Neural cell (in vitro differentiated cells): Measurements from ENCODE around the gene NUB1. TPM values are rescaled to one million over a fixed set of nuclear protein-coding genes. Genes with fewer than 3 reads are reported as not detected.

Experiments
- H2AFZ ChIP-seq: fragments of 200-600, 300-800 bp; sonication (generic), shearing (Covaris generic); 2 replicates; pipeline ENCODE4 v1.6.0; 2014; ENCODE audit warnings: low read depth, mild to moderate bottlenecking, antibody characterized with exemption, low read length, moderate library complexity
- H3F3A ChIP-seq: fragments of 200-600 bp; shearing (Covaris generic); 2 replicates; pipeline ENCODE4 v1.6.1; 2016; ENCODE audit warnings: mild to moderate bottlenecking, moderate library complexity, mixed read lengths, antibody characterized with exemption, low read length; ENCODE audit not compliant: insufficient read depth, poor library complexity, severe bottlenecking
- H3K27ac ChIP-seq: fragments of 200-600, 300-800 bp; sonication (generic), shearing (Covaris generic); 2 replicates; pipeline ENCODE4 v1.5.1; 2014; ENCODE audit warnings: mild to moderate bottlenecking, low read length, moderate library complexity
- H3K27me3 ChIP-seq: fragments of 300-800, 200-600 bp; sonication (generic), shearing (Covaris generic); 2 replicates; pipeline ENCODE4 v1.6.0; 2014; ENCODE audit warnings: mild to moderate bottlenecking, low read depth, low read length, moderate library complexity; ENCODE audit not compliant: insufficient read depth
- H3K36me3 ChIP-seq: fragments of 300-800, 200-600 bp; sonication (generic), shearing (Covaris generic); 2 replicates; pipeline ENCODE4 v1.5.1; 2014; ENCODE audit warnings: mild to moderate bottlenecking, antibody characterized with exemption, low read length, moderate library complexity; ENCODE audit not compliant: insufficient read depth
- H3K4me2 ChIP-seq: fragments of 300-800, 200-600 bp; sonication (generic), shearing (Covaris generic); 2 replicates; pipeline ENCODE4 v1.6.0; 2014; ENCODE audit warnings: mild to moderate bottlenecking, low read length
- H3K4me3 ChIP-seq: fragments of 300-800, 200-600 bp; sonication (generic), shearing (Covaris generic); 2 replicates; pipeline ENCODE4 v1.5.1; 2014; ENCODE audit warnings: mild to moderate bottlenecking, low read length, moderate library complexity
- H3K79me2 ChIP-seq: fragments of 200-600 bp; shearing (Covaris generic); replicated peaks from 2 replicates; pipeline ENCODE4 v1.6.0; 2014; ENCODE audit warnings: mild to moderate bottlenecking, low read length, moderate library complexity; ENCODE audit not compliant: insufficient read depth
- H3K9ac ChIP-seq: fragments of 300-800, 200-600 bp; sonication (generic), shearing (Covaris generic); 2 replicates; pipeline ENCODE4 v1.6.1; 2016; ENCODE audit warnings: mild to moderate bottlenecking, low read length, mixed read lengths
- H3K9me2 ChIP-seq: fragments of 200-600 bp; shearing (Covaris generic); 2 replicates; pipeline ENCODE4 v1.6.1; 2016; ENCODE audit warnings: mild to moderate bottlenecking, low read length, mixed read lengths; ENCODE audit not compliant: insufficient read depth
- H3K9me3 ChIP-seq: fragments of 200-600, 300-800 bp; sonication (generic), shearing (Covaris generic); 2 replicates; pipeline ENCODE4 v1.6.1; 2016; ENCODE audit warnings: mild to moderate bottlenecking, mixed run types, low read length, moderate library complexity, mixed read lengths
- H4K20me1 ChIP-seq: fragments of 200-600 bp; shearing (Covaris generic); 2 replicates; pipeline ENCODE4 v1.6.1; 2016; ENCODE audit warnings: mild to moderate bottlenecking, mixed run types; ENCODE audit not compliant: insufficient read depth
- EZH2 ChIP-seq: fragments of 200-600, 300-800 bp; shearing (Covaris generic), sonication (generic); IDR thresholded peaks from 2 replicates; pipeline ENCODE4 v1.6.1; 2014; ENCODE audit warnings: antibody characterized with exemption, low read length, borderline replicate concordance, mild to moderate bottlenecking; ENCODE audit not compliant: insufficient read depth, poor library complexity, severe bottlenecking
- MXI1 ChIP-seq: fragments of 450-650 bp; conservative IDR thresholded peaks from 2 replicates; pipeline ENCODE4 v1.6.1; 2014; ENCODE audit warnings: antibody characterized with exemption, mild to moderate bottlenecking; ENCODE audit not compliant: poor library complexity, severe bottlenecking
- POLR2AphosphoS5 ChIP-seq: IDR thresholded peaks from 2 replicates; pipeline ENCODE4 v1.6.1; 2012
- RAD21 ChIP-seq: fragments of 450-650 bp; conservative IDR thresholded peaks from 2 replicates; pipeline ENCODE4 v1.6.1; 2014; ENCODE audit warnings: antibody characterized with exemption, mild to moderate bottlenecking, moderate library complexity
- SMC3 ChIP-seq: fragments of 450-650 bp; conservative IDR thresholded peaks from 2 replicates; pipeline ENCODE4 v1.6.1; 2014; ENCODE audit warnings: antibody characterized with exemption, mild to moderate bottlenecking, moderate library complexity; ENCODE audit not compliant: poor library complexity
- TAF1 ChIP-seq: IDR thresholded peaks from 2 replicates; pipeline ENCODE4 v1.6.1; 2012; ENCODE audit warnings: low read depth
- polyA plus RNA-seq: library from polyadenylated mRNA; depleted of rRNA; stranded (reverse); fragments of >200 nt; gene quantifications from 2 replicates; pipeline ENCODE4 v1.2.3, GENCODE V29; 2014
- TF ChIP-seq, protein P1 (sequence below): fragments of 450-650 bp; IDR thresholded peaks from 2 replicates; pipeline ENCODE4 v1.5.1; 2014; ENCODE audit warnings: antibody characterized with exemption, mild to moderate bottlenecking, moderate library complexity; ENCODE audit not compliant: poor library complexity, severe bottlenecking
- TF ChIP-seq, protein P2 (sequence below): IDR thresholded peaks from 2 replicates; pipeline ENCODE4 v1.6.1; 2012; ENCODE audit warnings: borderline replicate concordance

The NUB1 gene
- polyA plus RNA-seq, 1 donor from 2014 or later, result 48.4 TPM

DNA sequence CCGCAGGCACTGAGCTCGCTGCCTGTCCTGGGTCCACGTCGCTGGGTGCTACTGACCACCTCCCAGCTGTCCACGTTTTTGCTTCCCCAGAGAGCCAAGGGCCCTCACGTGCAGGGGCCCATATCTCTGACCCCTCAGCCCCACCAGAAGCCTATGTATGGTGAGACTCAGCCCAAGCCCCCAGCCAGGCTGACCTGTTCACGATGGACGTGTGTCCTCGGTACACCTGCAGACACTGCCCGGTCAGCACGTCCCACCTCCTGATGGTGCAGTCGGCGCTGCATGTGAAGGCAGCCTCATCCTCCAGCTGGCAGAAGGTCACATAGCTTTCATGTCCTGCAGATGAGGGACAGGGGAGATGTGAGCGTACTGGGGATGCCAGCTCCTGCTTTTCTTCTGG lies 58.3 kb downstream of the NUB1 start:
- no peaks in the 10 kb centered on the region for H3K9me2 ChIP-seq
- H3K4me2 ChIP-seq, result no peak overlapping the region
- no peak overlapping the region for H3K27ac ChIP-seq
- H2AFZ ChIP-seq, result no peak overlapping the region
- no peaks in the 10 kb centered on the region for H3K27me3 ChIP-seq
- TF ChIP-seq MXI1 (no peak), TAF1 (no peak)
- TF ChIP-seq, protein P1, sequence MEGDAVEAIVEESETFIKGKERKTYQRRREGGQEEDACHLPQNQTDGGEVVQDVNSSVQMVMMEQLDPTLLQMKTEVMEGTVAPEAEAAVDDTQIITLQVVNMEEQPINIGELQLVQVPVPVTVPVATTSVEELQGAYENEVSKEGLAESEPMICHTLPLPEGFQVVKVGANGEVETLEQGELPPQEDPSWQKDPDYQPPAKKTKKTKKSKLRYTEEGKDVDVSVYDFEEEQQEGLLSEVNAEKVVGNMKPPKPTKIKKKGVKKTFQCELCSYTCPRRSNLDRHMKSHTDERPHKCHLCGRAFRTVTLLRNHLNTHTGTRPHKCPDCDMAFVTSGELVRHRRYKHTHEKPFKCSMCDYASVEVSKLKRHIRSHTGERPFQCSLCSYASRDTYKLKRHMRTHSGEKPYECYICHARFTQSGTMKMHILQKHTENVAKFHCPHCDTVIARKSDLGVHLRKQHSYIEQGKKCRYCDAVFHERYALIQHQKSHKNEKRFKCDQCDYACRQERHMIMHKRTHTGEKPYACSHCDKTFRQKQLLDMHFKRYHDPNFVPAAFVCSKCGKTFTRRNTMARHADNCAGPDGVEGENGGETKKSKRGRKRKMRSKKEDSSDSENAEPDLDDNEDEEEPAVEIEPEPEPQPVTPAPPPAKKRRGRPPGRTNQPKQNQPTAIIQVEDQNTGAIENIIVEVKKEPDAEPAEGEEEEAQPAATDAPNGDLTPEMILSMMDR, result no peak
- H3K79me2 ChIP-seq, result no peaks in the 10 kb centered on the region
- no peaks in the 10 kb centered on the region for H4K20me1 ChIP-seq
- no peak overlapping the region for H3K4me3 ChIP-seq
- H3F3A ChIP-seq, result no peaks in the 10 kb centered on the region
- no peaks in the 10 kb centered on the region for H3K9me3 ChIP-seq
- H3K9ac ChIP-seq, result no peak overlapping the region
- H3K36me3 ChIP-seq, result peaks cover 5% of the 10 kb centered on the region

- peaks cover 5% of the 10 kb centered on the region for H3K36me3 ChIP-seq
- H3K27me3 ChIP-seq, result no peaks in the 10 kb centered on the region
- no peaks in the 10 kb centered on the region for H3K79me2 ChIP-seq
- H3F3A ChIP-seq, result no peaks in the 10 kb centered on the region
- H2AFZ ChIP-seq, result no peak overlapping the region
- H3K27ac ChIP-seq, result no peak overlapping the region
- H3K9me3 ChIP-seq, result no peaks in the 10 kb centered on the region
- H3K9me2 ChIP-seq, result no peaks in the 10 kb centered on the region
- H3K4me3 ChIP-seq, result no peak overlapping the region
- no peak overlapping the region for H3K9ac ChIP-seq
- no peak overlapping the region for H3K4me2 ChIP-seq
- no peaks in the 10 kb centered on the region for H4K20me1 ChIP-seq
- TF ChIP-seq POLR2AphosphoS5, result no peak
- TF ChIP-seq SMC3, result no peak
Observed at GRCh38 chr7:151400626-151401315, 59.2 kb downstream of the NUB1 start.

DNA sequence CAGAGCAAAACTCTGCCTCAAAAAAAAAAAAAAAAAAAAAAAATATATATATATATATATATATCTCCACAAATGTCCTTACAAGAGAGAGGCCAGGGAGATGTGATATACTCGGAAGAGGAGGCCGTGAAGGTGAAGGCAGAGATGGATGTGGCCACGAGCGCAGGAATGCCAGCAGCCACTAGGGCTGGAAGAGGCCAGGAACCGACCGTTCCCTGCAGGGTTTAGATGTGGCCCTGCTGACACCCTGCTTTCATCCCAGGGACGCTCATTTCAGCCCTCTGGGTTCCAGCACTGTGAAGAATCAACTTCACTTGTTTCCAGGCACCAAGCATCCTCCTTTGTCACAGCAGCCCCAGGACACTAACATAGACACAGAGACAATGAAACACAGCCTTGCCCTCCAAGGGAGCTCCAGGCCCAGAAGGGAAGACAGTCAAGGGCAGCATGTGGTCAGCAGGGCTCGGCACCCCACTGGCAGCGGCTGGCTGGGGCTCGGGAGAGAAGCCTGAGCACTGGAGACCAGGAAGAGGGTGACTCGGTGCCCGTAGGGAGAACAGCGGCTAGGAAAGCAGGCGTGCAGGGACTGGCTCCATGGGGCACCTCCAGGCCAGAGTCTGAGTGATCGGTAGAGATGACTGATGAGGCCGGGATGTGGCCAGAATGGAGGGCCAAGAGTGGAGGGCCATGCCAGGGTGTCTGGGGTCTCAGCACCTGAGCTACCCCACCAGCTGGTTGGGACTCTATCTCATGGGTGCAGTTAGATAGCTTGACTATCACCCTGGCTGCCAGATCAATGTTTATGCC lies 60.6 kb downstream of the NUB1 start:
- H3K9ac ChIP-seq, result no peak overlapping the region
- no peaks in the 10 kb centered on the region for H3K27me3 ChIP-seq
- H3F3A ChIP-seq, result no peaks in the 10 kb centered on the region
- no peaks in the 10 kb centered on the region for H3K79me2 ChIP-seq
- H3K9me3 ChIP-seq, result no peaks in the 10 kb centered on the region
- H2AFZ ChIP-seq, result no peak overlapping the region
- H3K4me3 ChIP-seq, result no peak overlapping the region
- peaks cover 5% of the 10 kb centered on the region for H3K36me3 ChIP-seq
- no peaks in the 10 kb centered on the region for H3K9me2 ChIP-seq
- H3K4me2 ChIP-seq, result no peak overlapping the region
- TF ChIP-seq MXI1 (no peak), EZH2 (no peak), RAD21 (no peak), SMC3 (no peak), TAF1 (no peak)
- TF ChIP-seq, protein P2, sequence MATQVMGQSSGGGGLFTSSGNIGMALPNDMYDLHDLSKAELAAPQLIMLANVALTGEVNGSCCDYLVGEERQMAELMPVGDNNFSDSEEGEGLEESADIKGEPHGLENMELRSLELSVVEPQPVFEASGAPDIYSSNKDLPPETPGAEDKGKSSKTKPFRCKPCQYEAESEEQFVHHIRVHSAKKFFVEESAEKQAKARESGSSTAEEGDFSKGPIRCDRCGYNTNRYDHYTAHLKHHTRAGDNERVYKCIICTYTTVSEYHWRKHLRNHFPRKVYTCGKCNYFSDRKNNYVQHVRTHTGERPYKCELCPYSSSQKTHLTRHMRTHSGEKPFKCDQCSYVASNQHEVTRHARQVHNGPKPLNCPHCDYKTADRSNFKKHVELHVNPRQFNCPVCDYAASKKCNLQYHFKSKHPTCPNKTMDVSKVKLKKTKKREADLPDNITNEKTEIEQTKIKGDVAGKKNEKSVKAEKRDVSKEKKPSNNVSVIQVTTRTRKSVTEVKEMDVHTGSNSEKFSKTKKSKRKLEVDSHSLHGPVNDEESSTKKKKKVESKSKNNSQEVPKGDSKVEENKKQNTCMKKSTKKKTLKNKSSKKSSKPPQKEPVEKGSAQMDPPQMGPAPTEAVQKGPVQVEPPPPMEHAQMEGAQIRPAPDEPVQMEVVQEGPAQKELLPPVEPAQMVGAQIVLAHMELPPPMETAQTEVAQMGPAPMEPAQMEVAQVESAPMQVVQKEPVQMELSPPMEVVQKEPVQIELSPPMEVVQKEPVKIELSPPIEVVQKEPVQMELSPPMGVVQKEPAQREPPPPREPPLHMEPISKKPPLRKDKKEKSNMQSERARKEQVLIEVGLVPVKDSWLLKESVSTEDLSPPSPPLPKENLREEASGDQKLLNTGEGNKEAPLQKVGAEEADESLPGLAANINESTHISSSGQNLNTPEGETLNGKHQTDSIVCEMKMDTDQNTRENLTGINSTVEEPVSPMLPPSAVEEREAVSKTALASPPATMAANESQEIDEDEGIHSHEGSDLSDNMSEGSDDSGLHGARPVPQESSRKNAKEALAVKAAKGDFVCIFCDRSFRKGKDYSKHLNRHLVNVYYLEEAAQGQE, result no peak
- H3K27ac ChIP-seq, result no peak overlapping the region
- no peaks in the 10 kb centered on the region for H4K20me1 ChIP-seq
